ENCODE data around the gene BTBD2. TPM values are rescaled to one million over a fixed set of nuclear protein-coding genes. Genes with fewer than 3 reads are reported as not detected.

Gene BTBD2
- total and polyA plus RNA-seq, 2 donors = 18.0 to 36.9 TPM

DNA sequence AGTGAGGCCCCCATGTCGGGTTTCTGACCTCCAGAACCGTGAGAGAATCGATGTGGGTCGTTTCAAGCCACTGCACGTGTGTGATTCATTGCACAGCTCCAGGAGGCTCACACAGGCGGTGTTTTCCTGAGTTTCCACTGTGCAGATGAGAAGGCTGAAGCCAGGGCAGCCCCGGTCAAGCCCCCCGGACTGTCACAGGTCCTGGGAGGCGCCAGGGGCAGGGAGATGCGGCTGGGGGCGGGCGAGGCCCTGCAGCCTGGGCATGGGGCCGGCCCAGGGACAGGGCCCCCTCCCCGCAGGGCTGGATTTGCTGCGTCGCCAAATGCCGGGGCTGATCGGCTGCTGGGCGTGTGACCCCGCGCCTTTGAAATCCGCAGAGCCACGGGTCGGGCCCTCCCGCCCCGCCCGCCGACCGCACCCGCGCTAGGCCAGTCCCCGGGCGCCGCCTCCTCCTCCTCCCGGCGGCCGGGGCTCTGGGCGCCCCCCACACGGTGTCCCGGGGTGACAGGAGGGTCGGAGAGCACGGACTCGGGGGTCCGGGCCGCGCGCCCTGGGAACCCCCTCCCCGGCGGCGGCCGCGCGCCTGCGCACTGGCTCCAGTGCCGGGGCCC lies 45.5 kb upstream of the BTBD2 start:
- under 1% methylated on average over 55 of the region's 55 CpGs for WGBS
- Histone ChIP-seq H3K27ac (ENCODE audit: low read depth in 1 of 2, low read length in 1 of 2) (peak overlapping the region; percentile 96 to 98), H3K9me3 (ENCODE audit: control insufficient read depth in 2 of 2, insufficient read depth in 1 of 2, low read length in 1 of 2) (no peaks in the 10 kb centered on the region), H3K27me3 (ENCODE audit: control insufficient read depth in 2 of 2, insufficient read depth in 1 of 2, low read length in 1 of 2) (no peaks in the 10 kb centered on the region), H3K36me3 (ENCODE audit: control insufficient read depth in 2 of 2, insufficient read depth in 2 of 2, low read length in 1 of 2) (no peaks in the 10 kb centered on the region), H3K4me3 (ENCODE audit: low read length in 2 of 2) (peak overlapping the region; percentile 79 to 85), H3K4me1 (ENCODE audit: control insufficient read depth in 2 of 2, insufficient read depth in 2 of 2, low read length in 2 of 2) (peaks cover 24 to 63% of the 10 kb centered on the region in 2 donors)
- DNase-seq (ENCODE audit: low read depth in 6 of 9, low spot score in 9 of 9) = no peak

DNA sequence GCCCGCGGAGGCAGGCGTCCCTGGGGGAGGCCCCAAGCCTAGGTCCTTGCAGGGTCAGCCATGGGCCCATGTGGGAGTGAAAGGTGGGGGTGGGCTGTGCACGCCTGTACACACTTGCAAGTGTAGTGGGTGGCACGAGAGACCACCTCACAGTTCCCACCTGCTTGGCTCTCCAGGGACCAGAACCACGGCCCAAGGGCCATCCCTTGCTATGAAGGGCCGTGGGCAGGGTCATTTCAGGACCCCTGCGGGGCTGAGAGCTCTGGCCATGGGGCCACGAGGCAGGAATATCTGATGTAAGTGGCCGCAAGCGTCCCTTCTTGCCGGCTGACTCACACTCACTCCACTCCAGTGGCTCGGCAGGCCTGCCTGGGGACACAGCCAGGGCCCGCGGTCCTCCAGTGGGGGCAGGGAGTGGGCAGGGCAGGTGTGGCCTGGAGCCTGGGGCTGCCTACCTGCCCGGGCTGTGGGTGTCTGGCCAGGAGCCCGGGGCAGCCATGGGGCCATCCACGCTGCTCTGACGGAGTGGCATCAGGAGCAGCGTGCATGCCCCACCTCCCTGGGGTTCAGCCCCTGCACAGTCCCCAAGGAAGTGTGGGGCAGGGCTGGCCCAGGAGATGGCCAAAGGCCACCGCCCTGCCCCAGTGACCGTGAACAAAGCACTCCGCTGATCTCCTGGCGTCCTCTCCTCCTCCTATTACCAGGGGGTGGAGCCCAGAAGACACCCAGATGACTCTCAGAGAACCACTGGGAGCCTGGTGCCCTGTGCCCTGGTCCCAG lies 44.1 kb upstream of the BTBD2 start:
- Histone ChIP-seq H3K27me3 (ENCODE audit: control insufficient read depth in 2 of 2, insufficient read depth in 1 of 2, low read length in 1 of 2) (no peaks in the 10 kb centered on the region), H3K36me3 (ENCODE audit: control insufficient read depth in 2 of 2, insufficient read depth in 2 of 2, low read length in 1 of 2) (no peaks in the 10 kb centered on the region), H3K4me1 (ENCODE audit: control insufficient read depth in 2 of 2, insufficient read depth in 2 of 2, low read length in 2 of 2) (peaks cover 28 to 74% of the 10 kb centered on the region in 2 donors), H3K9me3 (ENCODE audit: control insufficient read depth in 2 of 2, insufficient read depth in 1 of 2, low read length in 1 of 2) (no peaks in the 10 kb centered on the region), H3K27ac (ENCODE audit: low read depth in 1 of 2, low read length in 1 of 2) (peak overlapping the region; percentile 57 to 96), H3K4me3 (ENCODE audit: low read length in 2 of 2) (peak overlapping the region in 1 of 2 donors; percentile 79)
- no peak for DNase-seq (ENCODE audit: low read depth in 6 of 9, low spot score in 9 of 9)
- WGBS = 95% methylated on average over 24 of the region's 24 CpGs

DNA sequence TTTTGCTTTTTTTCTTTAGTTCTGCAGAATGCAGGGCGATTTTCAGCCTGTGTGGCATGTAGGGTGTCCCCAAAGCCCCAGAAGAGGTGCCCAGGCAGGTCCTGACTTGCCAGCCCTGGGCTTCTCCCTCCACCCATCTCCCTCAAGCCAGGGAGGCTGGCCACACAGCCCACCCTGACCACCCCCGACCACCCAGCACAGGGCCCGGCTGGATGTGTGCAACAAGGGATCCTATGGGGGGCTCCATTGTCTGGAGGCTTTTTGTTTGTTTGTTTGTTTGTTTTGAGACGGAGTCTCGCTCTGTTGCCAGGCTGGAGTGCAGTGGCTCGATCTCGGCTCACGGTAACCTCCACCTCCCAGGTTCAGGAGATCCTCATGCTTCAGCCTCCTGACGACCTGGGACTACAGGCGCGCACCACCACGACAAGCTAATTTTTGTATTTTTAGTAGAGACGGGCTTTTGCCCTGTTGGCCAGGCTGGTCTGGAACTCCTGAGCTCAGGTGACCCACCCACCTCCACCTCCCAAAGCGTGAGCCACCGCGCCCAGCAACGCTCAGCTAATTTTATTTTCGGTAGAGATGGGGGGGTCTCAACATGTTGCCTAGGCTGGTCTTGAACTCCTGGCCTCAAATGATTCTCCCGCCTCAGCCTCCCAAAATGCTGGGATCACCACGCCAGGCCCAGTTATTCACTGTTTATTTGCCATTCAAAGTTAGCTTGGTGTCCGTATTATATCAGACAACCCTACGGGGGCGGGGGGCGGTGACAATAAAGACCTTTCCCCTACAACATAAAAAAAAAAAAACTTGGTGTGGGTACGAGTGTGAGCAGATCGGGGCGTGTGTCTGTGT lies 43.3 kb upstream of the BTBD2 start:
- WGBS = 94% methylated on average over 27 of the region's 27 CpGs
- no peak overlapping the region for H3K4me3 ChIP-seq (ENCODE audit: low read length in 2 of 2)
- peaks cover 28 to 75% of the 10 kb centered on the region in 2 donors for H3K4me1 ChIP-seq (ENCODE audit: control insufficient read depth in 2 of 2, insufficient read depth in 2 of 2, low read length in 2 of 2)

DNA sequence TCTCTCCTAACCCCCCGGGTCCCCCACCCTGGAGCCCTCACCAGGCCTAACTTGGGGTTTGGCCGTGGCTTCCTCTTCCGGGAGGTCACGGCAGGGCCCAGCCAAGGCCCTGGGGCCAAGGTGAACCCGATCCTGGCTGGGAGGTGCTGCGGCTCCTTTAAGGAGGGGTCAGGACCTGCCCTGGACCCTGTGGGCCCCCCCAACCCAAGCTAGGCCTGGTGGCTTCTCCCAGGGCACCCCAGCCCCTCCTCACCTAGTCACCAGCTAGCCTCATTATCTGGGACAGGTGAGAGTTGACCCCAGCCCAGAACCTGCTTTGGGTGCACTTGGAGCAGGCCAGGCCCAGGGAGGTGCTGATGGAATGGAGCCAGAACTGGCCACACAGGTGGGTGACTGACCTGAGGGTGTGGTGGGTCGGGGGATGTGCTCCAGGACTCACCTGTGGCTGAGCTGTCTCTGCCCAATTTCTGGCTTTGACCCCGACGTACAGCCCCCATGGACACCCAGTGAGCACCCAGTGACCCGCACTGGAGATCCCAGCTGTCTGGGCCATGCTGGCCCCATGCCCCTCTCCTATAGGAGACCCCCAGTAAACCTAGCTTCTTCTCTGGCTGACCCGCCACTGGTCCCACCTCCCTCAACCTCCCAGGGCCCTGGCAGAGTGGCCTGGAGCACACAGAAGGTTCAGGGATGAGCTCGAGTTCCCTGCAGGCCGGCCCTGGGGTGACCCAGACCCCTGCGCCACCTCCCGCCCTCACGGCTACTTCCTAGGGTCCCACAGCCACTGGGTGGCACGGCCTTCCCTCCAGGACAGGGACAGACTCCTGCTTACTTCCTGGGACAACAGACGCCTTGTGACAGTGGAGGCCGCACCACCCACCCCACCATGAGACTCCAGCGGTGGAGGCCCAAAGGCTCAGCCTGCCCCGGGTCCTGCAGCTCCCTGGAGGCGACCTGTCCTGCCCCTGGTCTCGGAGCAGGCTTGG lies 42.3 kb upstream of the BTBD2 start:
- Histone ChIP-seq H3K27ac (ENCODE audit: low read depth in 1 of 2, low read length in 1 of 2) (peak overlapping the region; percentile 78), H3K36me3 (ENCODE audit: control insufficient read depth in 2 of 2, insufficient read depth in 2 of 2, low read length in 1 of 2) (no peaks in the 10 kb centered on the region), H3K4me3 (ENCODE audit: low read length in 2 of 2) (no peak overlapping the region), H3K4me1 (ENCODE audit: control insufficient read depth in 2 of 2, insufficient read depth in 2 of 2, low read length in 2 of 2) (peaks cover 28 to 82% of the 10 kb centered on the region in 2 donors), H3K9me3 (ENCODE audit: control insufficient read depth in 2 of 2, insufficient read depth in 1 of 2, low read length in 1 of 2) (no peaks in the 10 kb centered on the region), H3K27me3 (ENCODE audit: control insufficient read depth in 2 of 2, insufficient read depth in 1 of 2, low read length in 1 of 2) (no peaks in the 10 kb centered on the region)
- 85% methylated on average over 23 of the region's 23 CpGs for WGBS
- DNase-seq (ENCODE audit: low read depth in 6 of 9, low spot score in 9 of 9) = no peak

More for the DNA sequence above, 43.3 kb upstream of the BTBD2 start:
- Histone ChIP-seq H3K27me3 (ENCODE audit: control insufficient read depth in 2 of 2, insufficient read depth in 1 of 2, low read length in 1 of 2) (no peaks in the 10 kb centered on the region), H3K9me3 (ENCODE audit: control insufficient read depth in 2 of 2, insufficient read depth in 1 of 2, low read length in 1 of 2) (no peaks in the 10 kb centered on the region), H3K36me3 (ENCODE audit: control insufficient read depth in 2 of 2, insufficient read depth in 2 of 2, low read length in 1 of 2) (no peaks in the 10 kb centered on the region), H3K27ac (ENCODE audit: low read depth in 1 of 2, low read length in 1 of 2) (peak overlapping the region; percentile 78 to 96)
- DNase-seq (ENCODE audit: low read depth in 6 of 9, low spot score in 9 of 9) = no peak

DNA sequence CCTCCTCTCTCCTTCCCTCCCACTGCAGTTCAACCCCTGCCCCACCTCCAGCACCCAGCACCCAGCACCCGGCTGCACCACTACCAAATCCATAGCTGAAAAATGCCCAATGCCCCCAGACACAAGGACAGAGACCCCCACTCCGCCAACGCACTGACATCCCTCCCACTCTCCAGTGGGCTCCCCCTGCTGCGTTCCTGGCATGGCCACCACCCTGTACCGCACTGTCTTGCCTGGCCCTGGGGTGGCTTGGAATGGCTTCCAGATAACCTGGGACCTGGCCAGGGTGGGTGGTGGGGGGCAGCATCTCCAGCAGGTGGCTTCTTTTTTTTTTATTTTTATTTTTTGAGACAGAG lies 41.3 kb upstream of the BTBD2 start:
- H3K4me1 ChIP-seq (ENCODE audit: control insufficient read depth in 2 of 2, insufficient read depth in 2 of 2, low read length in 2 of 2) = peaks cover 29 to 82% of the 10 kb centered on the region in 2 donors
- no peak overlapping the region for H3K4me3 ChIP-seq (ENCODE audit: low read length in 2 of 2)
- no peak for DNase-seq (ENCODE audit: low read depth in 6 of 9, low spot score in 9 of 9)
- H3K36me3 ChIP-seq (ENCODE audit: control insufficient read depth in 2 of 2, insufficient read depth in 2 of 2, low read length in 1 of 2) = no peaks in the 10 kb centered on the region
- H3K27ac ChIP-seq (ENCODE audit: low read depth in 1 of 2, low read length in 1 of 2) = peak overlapping the region; percentile 6 to 44
- WGBS = 64% methylated on average over 5 of the region's 5 CpGs
- H3K9me3 ChIP-seq (ENCODE audit: control insufficient read depth in 2 of 2, insufficient read depth in 1 of 2, low read length in 1 of 2) = no peaks in the 10 kb centered on the region
- no peaks in the 10 kb centered on the region for H3K27me3 ChIP-seq (ENCODE audit: control insufficient read depth in 2 of 2, insufficient read depth in 1 of 2, low read length in 1 of 2)

DNA sequence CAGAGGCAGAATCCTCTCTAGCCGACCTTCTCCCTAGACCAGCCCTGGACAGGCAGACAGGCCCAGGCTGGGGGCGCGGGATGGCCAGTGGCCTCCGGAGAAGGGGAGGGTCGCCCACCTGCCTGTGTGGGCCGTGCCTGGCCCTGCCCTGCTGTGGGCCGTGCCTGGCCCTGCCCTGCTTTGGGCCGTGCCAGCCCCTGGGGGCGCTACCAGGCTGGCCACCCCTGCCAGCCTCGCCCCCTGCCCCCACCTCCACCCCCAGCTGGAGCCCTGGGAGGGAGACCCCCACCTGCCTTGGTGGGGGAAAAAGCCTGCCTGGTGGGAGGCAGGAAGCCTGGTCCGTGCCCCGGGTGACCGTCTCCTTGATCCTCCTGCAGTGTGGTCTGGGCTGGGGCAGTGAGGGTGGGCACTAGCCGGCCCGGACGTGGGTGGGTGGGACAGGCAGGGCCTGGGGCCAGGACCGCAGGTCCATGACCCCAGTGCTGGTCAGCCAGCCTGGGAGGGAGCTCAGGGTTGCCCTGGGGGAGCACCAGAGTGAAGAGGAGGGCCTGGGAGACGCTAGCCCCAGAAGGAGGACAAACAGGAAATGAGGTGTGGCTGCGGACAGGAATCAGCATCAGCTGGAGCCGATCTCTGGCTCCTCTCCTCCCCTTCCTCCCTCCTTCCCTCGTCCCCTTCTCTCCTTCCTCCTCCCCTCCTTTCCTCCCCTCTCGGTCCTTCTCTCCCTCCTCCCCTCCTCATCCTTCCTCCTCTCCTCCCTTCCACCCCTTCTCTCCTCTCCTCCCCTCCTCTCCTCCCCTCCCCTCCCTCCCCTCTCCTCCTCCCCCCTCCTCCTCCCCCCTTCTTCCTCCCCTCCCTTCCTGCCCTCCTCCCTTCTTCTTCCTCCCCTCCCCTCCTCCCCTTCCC lies 40.7 kb upstream of the BTBD2 start:
- Histone ChIP-seq H3K4me3 (ENCODE audit: low read length in 2 of 2) (peak overlapping the region in 1 of 2 donors; percentile 29), H3K27me3 (ENCODE audit: control insufficient read depth in 2 of 2, insufficient read depth in 1 of 2, low read length in 1 of 2) (no peaks in the 10 kb centered on the region), H3K4me1 (ENCODE audit: control insufficient read depth in 2 of 2, insufficient read depth in 2 of 2, low read length in 2 of 2) (peaks cover 35 to 86% of the 10 kb centered on the region in 2 donors), H3K9me3 (ENCODE audit: control insufficient read depth in 2 of 2, insufficient read depth in 1 of 2, low read length in 1 of 2) (no peaks in the 10 kb centered on the region), H3K27ac (ENCODE audit: low read depth in 1 of 2, low read length in 1 of 2) (peak overlapping the region; percentile 71 to 82), H3K36me3 (ENCODE audit: control insufficient read depth in 2 of 2, insufficient read depth in 2 of 2, low read length in 1 of 2) (no peaks in the 10 kb centered on the region)
- WGBS = 55% methylated on average over 22 of the region's 22 CpGs
- DNase-seq (ENCODE audit: low read depth in 6 of 9, low spot score in 9 of 9) = peak in 2 of 9 donors; percentile 56 to 69

DNA sequence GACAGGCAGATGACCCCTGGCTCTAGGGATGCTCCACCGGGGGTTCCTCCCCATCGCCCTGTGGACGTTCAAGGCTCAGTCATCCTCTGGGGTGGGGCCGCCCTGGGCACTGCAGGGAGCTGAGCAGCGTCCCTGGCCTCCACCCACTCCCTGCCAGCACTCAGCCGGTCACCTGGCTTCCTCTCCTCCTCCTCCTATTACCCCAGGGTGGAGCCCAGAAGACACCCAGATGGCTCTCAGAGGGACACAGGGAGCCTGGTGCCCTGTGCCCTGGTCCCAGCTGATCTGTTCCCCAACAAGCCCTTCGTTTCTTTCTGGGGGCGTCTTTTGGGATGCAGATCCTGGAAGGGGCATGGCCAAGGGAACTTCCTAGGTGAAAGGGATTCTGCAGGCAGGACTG lies 39.2 kb upstream of the BTBD2 start:
- Histone ChIP-seq H3K4me1 (ENCODE audit: control insufficient read depth in 2 of 2, insufficient read depth in 2 of 2, low read length in 2 of 2) (peaks cover 28 to 78% of the 10 kb centered on the region in 2 donors), H3K27me3 (ENCODE audit: control insufficient read depth in 2 of 2, insufficient read depth in 1 of 2, low read length in 1 of 2) (no peaks in the 10 kb centered on the region), H3K36me3 (ENCODE audit: control insufficient read depth in 2 of 2, insufficient read depth in 2 of 2, low read length in 1 of 2) (no peaks in the 10 kb centered on the region), H3K9me3 (ENCODE audit: control insufficient read depth in 2 of 2, insufficient read depth in 1 of 2, low read length in 1 of 2) (no peaks in the 10 kb centered on the region), H3K4me3 (ENCODE audit: low read length in 2 of 2) (no peak overlapping the region), H3K27ac (ENCODE audit: low read depth in 1 of 2, low read length in 1 of 2) (peak overlapping the region in 1 of 2 donors; percentile 60)
- DNase-seq (ENCODE audit: low read depth in 6 of 9, low spot score in 9 of 9) = no peak
- WGBS = 95% methylated on average over 8 of the region's 8 CpGs

Measured in thymus (tissue), 11 donors.